Measurements from ENCODE around the gene ZBTB14. TPM values are rescaled to one million over a fixed set of nuclear protein-coding genes. Genes with fewer than 3 reads are reported as not detected.

The ZBTB14 gene
- 6.1 to 8.1 TPM (median 6.9 TPM) in 5 replicates for total RNA-seq (2022; extraction: Qiagen RNA extraction; ENCODE audit: low read depth)

GRCh38 chr18:5295231-5295920, at the start of gene ZBTB14:
Gene ZBTB14, minus strand, starts transcription at chr18:5295726. Its CDS starts 2,480 bp downstream, at chr18:5293246.

Other genes starting within 250 kb of the ZBTB14 start
- gene AKAIN1, start 98.5 kb downstream of the ZBTB14 start, total RNA-seq (2022; extraction: Qiagen RNA extraction; ENCODE audit: low read depth): not detected in 5 replicates
- gene EPB41L3, start 248.3 kb upstream of the ZBTB14 start, total RNA-seq (2022; extraction: Qiagen RNA extraction; ENCODE audit: low read depth): 0.21 to 1.0 TPM (median 0.43 TPM) in 4 of 5 replicates, not detected in the other

All from A549 treated with ZK216348 at 1 μM for 4 hours (cell line).